Measurements from ENCODE around the gene TNIK. TPM values are rescaled to one million over a fixed set of nuclear protein-coding genes. Genes with fewer than 3 reads are reported as not detected.

TNIK gene
- polyA plus RNA-seq, 1 donor from 2014 or later: 19.3 TPM

DNA sequence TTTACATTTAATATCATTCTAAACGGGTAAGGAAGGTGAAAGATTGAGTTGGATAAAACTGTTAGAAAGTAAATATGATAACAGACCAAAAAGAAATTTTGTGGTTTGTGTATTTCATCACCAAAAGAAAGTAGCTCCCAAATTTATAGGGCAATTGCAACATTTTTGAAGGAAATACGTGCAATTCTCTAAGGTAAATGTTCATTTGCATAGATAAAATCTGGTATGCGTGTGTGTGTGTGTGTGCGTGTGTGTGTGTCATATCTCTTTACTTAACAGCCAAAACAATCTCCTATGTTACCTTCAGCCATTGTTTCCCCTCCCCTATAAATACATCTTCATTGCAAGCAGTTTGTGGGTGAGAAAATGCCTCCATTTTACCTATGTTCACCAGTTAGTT, 208.4 kb downstream of the TNIK start:
- no peaks in the 10 kb centered on the region for H3K9me3 ChIP-seq (ENCODE audit: low read length)
- H3K4me2 ChIP-seq (ENCODE audit: low read length): no peak overlapping the region
- no peaks in the 10 kb centered on the region for H3K79me2 ChIP-seq (replicated peaks; ENCODE audit: insufficient read depth, low read length)
- H3K9ac ChIP-seq (ENCODE audit: low read length): no peak overlapping the region
- H2AFZ ChIP-seq (ENCODE audit: low read depth, low read length): no peak overlapping the region
- TF ChIP-seq POLR2AphosphoS5 (IDR thresholded peaks at IDR 0.05) (no peak), SMC3 (conservative IDR thresholded peaks at IDR 0.05; ENCODE audit: poor library complexity) (no peak), MXI1 (conservative IDR thresholded peaks at IDR 0.05; ENCODE audit: poor library complexity, severe bottlenecking) (no peak), TAF1 (IDR thresholded peaks at IDR 0.05; ENCODE audit: low read depth) (no peak), EZH2 (IDR thresholded peaks at IDR 0.05; ENCODE audit: borderline replicate concordance, insufficient read depth, low read length, poor library complexity, severe bottlenecking) (no peak), RAD21 (conservative IDR thresholded peaks at IDR 0.05) (no peak), EP300 (conservative IDR thresholded peaks at IDR 0.05; ENCODE audit: poor library complexity, severe bottlenecking) (no peak)
- TF ChIP-seq, protein P1, sequence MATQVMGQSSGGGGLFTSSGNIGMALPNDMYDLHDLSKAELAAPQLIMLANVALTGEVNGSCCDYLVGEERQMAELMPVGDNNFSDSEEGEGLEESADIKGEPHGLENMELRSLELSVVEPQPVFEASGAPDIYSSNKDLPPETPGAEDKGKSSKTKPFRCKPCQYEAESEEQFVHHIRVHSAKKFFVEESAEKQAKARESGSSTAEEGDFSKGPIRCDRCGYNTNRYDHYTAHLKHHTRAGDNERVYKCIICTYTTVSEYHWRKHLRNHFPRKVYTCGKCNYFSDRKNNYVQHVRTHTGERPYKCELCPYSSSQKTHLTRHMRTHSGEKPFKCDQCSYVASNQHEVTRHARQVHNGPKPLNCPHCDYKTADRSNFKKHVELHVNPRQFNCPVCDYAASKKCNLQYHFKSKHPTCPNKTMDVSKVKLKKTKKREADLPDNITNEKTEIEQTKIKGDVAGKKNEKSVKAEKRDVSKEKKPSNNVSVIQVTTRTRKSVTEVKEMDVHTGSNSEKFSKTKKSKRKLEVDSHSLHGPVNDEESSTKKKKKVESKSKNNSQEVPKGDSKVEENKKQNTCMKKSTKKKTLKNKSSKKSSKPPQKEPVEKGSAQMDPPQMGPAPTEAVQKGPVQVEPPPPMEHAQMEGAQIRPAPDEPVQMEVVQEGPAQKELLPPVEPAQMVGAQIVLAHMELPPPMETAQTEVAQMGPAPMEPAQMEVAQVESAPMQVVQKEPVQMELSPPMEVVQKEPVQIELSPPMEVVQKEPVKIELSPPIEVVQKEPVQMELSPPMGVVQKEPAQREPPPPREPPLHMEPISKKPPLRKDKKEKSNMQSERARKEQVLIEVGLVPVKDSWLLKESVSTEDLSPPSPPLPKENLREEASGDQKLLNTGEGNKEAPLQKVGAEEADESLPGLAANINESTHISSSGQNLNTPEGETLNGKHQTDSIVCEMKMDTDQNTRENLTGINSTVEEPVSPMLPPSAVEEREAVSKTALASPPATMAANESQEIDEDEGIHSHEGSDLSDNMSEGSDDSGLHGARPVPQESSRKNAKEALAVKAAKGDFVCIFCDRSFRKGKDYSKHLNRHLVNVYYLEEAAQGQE (IDR thresholded peaks at IDR 0.05; ENCODE audit: borderline replicate concordance): no peak
- TF ChIP-seq, protein P2, sequence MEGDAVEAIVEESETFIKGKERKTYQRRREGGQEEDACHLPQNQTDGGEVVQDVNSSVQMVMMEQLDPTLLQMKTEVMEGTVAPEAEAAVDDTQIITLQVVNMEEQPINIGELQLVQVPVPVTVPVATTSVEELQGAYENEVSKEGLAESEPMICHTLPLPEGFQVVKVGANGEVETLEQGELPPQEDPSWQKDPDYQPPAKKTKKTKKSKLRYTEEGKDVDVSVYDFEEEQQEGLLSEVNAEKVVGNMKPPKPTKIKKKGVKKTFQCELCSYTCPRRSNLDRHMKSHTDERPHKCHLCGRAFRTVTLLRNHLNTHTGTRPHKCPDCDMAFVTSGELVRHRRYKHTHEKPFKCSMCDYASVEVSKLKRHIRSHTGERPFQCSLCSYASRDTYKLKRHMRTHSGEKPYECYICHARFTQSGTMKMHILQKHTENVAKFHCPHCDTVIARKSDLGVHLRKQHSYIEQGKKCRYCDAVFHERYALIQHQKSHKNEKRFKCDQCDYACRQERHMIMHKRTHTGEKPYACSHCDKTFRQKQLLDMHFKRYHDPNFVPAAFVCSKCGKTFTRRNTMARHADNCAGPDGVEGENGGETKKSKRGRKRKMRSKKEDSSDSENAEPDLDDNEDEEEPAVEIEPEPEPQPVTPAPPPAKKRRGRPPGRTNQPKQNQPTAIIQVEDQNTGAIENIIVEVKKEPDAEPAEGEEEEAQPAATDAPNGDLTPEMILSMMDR (IDR thresholded peaks at IDR 0.05; ENCODE audit: poor library complexity, severe bottlenecking): no peak
- H3K4me3 ChIP-seq (ENCODE audit: low read length): no peak overlapping the region
- no peaks in the 10 kb centered on the region for H3F3A ChIP-seq (ENCODE audit: insufficient read depth, low read length, poor library complexity, severe bottlenecking)
- no peak overlapping the region for H3K27ac ChIP-seq (ENCODE audit: low read length)
- H3K36me3 ChIP-seq (ENCODE audit: insufficient read depth, low read length): no peaks in the 10 kb centered on the region
- H4K20me1 ChIP-seq (ENCODE audit: insufficient read depth): no peaks in the 10 kb centered on the region
- H3K9me2 ChIP-seq (ENCODE audit: insufficient read depth, low read length): no peaks in the 10 kb centered on the region
- H3K27me3 ChIP-seq (ENCODE audit: insufficient read depth, low read depth, low read length): no peaks in the 10 kb centered on the region

DNA sequence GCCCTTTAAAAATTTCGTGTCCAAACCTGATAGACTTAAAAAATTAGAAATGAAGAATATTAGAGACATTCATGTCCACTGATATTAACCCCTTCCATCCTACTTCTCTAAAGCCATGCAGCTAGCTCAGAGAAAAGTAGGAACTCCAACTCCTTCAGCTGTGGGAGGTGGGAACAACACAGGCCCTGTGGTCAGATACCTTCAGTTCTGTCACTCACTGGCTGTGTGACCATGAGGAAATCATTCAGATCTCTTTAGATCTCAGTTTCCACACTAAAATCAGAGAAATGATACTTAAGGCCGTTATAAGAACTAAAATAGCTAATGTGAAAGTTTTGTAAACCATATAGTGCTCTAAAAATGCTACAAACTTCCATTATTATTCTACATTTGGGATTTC, 209.8 kb downstream of the TNIK start:
- no peaks in the 10 kb centered on the region for H3K9me2 ChIP-seq (ENCODE audit: insufficient read depth, low read length)
- no peaks in the 10 kb centered on the region for H4K20me1 ChIP-seq (ENCODE audit: insufficient read depth)
- H3F3A ChIP-seq (ENCODE audit: insufficient read depth, low read length, poor library complexity, severe bottlenecking): no peaks in the 10 kb centered on the region
- no peak overlapping the region for H3K9ac ChIP-seq (ENCODE audit: low read length)
- no peak overlapping the region for H3K27ac ChIP-seq (ENCODE audit: low read length)
- H2AFZ ChIP-seq (ENCODE audit: low read depth, low read length): no peak overlapping the region
- H3K4me2 ChIP-seq (ENCODE audit: low read length): no peak overlapping the region
- no peaks in the 10 kb centered on the region for H3K27me3 ChIP-seq (ENCODE audit: insufficient read depth, low read depth, low read length)
- H3K4me3 ChIP-seq (ENCODE audit: low read length): no peak overlapping the region
- TF ChIP-seq TAF1 (IDR thresholded peaks at IDR 0.05; ENCODE audit: low read depth) (no peak), SMC3 (conservative IDR thresholded peaks at IDR 0.05; ENCODE audit: poor library complexity) (no peak), POLR2AphosphoS5 (IDR thresholded peaks at IDR 0.05) (no peak), RAD21 (conservative IDR thresholded peaks at IDR 0.05) (no peak), MXI1 (conservative IDR thresholded peaks at IDR 0.05; ENCODE audit: poor library complexity, severe bottlenecking) (no peak), EP300 (conservative IDR thresholded peaks at IDR 0.05; ENCODE audit: poor library complexity, severe bottlenecking) (no peak), EZH2 (IDR thresholded peaks at IDR 0.05; ENCODE audit: borderline replicate concordance, insufficient read depth, low read length, poor library complexity, severe bottlenecking) (no peak)
- TF ChIP-seq, protein P2 (IDR thresholded peaks at IDR 0.05; ENCODE audit: poor library complexity, severe bottlenecking): no peak
- TF ChIP-seq, protein P1 (IDR thresholded peaks at IDR 0.05; ENCODE audit: borderline replicate concordance): no peak
- H3K9me3 ChIP-seq (ENCODE audit: low read length): no peaks in the 10 kb centered on the region
- H3K36me3 ChIP-seq (ENCODE audit: insufficient read depth, low read length): no peaks in the 10 kb centered on the region
- no peaks in the 10 kb centered on the region for H3K79me2 ChIP-seq (replicated peaks; ENCODE audit: insufficient read depth, low read length)
